HG02623 (cell line): ENCODE measurements around the gene HPS1.

Experiments
- ATAC-seq: cut with Tn5 transposase; IDR thresholded peaks from one replicate; pipeline ENCODE4 v1.9.1; 2021; ENCODE audit warnings: moderate library complexity; ENCODE audit not compliant: unreplicated experiment

Gene HPS1

DNA sequence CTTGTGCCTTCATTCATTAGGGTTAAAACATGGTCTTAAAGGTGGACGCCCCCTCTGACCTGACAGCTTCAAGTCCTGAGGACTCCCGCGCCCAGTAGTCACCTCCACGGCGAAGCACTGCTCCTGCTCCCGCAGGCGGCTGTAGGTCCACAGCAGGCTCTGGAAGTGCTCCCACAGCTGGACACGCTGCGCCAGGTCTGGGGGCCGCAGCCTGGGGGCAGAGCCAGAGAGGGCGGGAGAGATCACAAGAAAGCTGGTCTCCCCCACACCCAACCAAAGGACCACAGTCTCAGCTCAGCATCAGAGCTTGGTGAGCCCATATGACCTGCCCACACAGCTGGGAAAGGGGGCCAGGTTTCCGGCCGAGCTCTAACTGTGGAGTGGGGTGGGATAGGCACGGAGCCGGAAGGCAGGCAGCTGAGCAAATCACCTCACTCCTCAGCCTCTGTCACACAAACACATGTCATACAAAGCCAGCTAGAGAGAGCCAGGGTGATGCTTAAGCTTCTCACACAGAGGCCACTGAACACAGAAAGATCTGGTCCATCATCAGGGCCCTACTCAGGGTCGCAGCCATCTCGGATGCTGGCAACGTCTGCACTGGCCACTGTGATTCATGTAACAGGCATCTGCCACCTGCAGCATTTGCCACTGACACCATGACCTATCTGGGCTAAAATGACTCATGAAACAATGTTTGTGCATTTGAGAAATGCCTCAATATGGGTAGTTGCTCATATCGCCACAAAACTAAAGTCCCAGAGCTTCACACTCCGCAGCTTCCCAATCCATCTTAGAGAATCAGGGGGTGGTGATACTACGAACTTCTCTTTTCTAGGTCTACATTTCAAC, 12.6 kb downstream of the HPS1 start:
- ATAC-seq = no peak

DNA sequence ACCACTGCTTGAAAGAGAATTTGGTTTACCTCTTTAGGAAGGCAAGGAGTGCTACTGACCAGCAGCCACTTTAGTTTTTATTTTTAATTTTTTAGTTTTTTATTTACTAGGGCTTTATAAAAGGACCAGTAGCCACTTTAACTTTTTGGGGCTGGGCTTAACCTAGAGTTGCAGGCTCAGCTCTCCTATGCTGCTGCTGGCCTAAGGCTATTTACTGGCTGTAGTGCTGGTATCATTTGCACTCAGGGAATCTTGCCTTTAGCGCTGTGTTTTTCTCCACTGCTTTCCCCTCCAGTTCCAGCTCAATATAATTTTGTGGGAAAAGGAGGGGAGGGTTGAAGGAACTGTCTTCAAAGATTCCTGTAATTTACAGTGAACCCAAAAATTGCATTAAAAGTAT, 13.4 kb downstream of the HPS1 start:
- ATAC-seq = no peak

DNA sequence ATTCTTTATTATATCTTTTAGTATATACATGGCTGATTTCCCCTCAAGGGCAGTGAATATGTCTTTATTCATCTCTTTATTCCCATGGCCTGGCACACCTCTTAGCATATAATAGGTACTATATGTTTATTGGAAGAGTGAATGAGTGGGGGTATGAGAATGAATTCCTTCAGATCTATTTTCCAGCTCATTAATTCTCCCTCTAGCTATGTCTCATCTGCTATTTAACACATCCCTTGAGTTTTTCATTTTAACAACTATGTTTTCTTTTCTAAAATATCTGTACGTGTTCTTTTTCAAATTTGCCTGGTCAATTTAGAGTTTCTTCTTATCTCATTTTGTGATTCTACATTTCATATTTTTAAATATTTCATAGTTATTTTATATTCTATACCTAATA, 14.4 kb downstream of the HPS1 start:
- ATAC-seq = no peak

DNA sequence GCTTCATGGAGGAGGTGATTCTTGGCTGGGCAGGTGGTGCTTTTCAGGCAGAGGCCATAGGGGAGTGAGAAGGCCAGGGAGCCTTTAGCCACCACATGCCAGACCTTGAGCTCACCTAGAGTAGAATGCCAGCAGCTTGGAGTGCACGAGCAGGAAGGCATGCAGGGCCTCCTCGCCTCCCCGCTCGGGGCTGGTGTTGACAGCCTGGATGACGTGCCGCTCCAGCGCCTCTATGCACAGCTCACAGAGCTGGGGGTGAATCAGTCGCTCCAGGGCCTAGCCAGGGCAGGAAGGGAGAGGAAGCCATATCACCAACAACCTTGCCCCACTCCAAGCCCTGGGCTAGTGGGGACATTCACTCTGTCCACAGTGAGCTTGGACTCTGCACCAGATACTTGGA, 15.7 kb downstream of the HPS1 start:
- ATAC-seq = no peak

DNA sequence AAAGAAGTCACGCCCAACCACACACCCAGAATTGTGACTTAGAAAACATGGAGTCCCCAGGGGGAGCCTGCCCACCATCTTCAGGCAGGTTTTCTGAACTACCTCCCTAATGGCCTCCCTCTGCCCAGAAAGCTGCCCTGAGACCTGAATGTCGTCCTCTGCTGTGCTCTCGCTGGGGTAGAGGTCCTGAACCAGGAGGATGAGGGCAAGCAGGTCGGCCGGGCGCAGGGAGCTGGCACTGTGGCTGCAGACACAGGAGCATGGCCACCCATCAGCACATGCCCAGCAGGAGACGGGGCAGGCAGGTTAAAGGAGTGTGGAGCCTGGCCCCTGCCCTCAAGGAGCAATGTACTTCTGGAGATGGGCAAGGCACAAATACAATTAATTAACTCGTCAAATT, 16.3 kb downstream of the HPS1 start:
- ATAC-seq = no peak

DNA sequence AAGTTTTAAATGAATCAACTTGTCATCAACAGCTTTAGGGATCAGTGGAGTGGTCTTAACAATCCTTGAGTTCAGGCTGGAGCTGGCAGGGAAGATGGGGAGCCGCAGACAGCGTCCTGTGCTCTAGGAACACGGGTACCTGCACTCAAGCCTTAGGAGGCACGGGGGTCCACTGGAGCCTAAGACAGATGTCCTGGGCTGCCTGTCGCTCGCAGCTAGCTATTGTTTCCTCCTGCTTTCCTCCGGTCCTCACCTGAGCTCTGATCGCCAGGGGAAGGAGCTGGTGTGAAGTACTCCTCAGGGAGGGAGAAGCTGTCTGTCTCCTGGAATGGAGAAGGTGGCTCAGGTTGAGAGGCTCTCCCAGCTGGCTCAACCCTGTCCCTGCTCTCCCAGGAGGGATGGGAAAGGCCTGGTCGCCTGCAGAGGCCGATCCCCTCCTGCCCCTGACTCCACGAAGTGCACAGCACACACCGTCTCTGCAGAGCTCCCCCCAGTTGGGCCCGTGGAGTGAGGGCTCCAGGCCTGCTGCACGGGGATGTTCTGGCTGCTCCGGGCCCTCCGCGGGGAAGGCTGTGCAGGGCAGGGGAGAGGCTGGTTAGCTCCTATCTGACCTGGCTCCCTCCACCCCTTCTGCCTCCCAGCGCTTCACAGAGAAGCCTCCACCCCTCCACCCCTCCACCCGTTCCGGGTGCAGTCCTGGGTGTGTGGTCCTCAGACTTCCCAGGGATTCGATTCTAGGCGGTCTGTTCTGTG, 17.2 kb downstream of the HPS1 start:
- no peak for ATAC-seq

DNA sequence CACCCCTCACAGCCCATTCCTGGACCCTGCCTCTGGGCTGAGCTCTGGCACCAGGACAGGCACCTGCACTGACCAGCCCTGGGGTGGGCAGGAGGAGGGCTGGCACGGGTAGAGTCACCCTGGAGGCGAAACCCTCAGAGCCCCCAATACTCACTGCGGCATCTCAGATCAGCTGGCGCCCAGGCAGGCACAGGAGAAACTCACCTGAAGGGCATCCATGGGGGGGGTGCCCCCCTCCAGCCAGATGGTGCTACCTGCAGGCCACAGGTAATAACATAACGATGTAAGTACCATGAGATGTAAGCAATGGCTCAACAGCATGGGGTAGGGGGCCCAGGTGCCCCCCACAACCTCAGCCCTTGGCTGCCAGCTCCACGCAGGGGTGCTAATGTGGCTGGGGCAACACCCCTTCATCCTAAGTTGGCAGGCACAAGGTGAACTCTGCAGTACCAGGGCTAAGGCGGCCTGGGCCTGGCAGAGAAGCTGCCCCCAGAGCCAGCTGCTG, 19.7 kb downstream of the HPS1 start:
- no peak for ATAC-seq

DNA sequence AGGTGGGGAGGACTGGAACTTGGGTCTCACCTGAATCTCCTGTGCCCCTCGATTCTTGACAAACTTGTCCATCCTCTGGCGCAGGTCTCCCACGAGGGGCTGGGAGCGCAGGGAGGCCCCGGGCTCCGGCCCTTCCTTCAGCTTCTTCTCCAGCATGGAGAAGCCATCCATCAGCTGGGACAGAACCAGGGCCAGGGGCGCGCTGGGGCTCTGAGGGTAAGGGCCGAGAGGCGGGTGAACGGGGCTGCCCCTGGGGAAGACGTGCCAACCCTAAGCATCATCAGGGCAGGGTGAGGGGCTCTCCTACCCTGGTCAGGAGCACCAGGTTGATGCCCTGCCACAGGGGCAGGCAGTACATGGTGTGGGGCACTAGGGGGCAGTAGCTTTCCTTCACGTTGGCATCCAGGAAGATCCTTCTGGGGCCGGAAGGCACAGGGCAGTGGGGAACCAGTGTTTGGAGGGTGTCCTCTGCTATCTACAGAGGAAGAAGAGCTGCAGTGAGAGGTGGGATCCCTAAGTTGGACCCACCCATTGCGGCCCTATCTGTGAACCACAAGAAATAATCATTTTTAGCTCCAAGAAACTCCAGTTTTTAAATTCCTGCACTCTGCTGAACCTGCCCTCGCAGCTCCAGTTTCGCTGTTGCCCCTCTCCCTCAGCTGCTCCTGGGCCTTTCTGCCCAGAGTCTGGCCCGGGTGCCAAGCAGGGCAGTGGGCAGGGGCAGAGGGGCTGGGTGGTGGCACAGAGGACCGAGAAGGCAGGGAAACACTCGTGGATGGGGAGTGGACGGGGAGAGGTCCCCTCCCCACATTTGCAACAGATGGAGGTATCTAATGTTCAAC, 21.0 kb downstream of the HPS1 start:
- ATAC-seq = peak; percentile 63

DNA sequence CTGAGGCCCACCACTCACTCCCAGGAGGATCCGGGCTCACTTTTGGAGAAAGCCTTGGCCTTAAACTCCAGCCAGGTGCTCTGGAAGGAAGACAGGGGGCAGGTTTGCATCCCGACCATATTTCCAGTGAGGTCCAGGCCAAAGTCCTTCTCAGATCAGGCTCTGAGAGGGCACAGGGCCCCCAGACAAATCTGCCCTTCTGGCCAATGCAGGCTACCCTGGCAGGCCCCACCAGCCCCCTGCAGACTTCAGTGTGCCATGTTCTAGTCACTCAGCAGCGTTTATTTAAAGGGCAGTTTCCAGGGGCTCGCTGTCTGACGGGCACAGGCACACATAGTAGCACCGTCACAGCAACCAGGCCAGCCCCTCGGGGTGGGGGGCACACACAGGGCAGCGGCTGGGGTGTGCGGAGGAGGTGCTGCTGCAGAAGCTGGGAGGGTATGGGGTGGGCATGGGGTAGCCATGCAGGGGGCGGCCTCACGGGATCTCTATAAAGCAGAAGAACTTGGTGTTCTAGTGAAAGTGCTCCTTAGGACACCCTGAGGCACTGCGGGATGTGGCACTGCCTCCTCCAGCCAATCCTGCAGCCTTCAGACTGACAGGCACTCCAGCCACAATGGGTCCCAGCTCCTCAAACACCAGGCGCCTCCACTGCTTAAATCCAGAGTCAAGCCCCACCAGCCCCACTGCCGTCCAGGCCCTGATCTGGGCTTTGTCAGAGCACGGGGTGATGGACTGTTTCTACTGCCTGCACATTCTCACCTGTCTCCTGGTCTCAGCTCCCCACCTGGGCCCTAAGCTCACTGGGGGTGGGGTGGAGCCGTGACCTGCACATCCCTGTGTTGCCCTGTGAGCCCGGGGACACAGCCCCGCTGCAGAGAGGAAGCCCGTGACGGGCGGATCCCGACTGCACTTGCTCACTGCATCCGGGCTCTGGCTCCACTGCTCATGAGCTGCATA, 22.2 kb downstream of the HPS1 start:
- no peak for ATAC-seq

DNA sequence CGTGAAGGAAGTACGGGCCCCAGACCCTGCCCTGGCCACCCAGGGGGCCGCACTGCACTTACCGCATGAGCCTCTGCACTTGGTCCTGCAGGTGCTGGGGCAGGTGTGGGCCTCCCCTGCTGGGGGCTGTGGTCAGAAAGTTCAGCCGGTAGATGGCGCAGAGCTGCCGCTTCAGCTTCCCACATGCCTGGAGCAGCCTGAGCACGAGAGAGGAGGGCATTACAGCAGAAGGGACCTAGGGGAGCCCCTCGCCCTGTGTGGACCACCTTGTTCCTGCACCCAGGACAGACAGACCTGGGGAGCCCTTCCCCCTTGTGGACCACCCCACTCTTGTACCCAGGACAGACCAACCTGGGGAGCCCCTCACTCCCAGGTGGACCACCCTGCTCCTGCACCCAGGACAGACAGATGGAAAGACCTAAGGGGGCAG, 23.0 kb downstream of the HPS1 start:
- ATAC-seq = no peak

DNA sequence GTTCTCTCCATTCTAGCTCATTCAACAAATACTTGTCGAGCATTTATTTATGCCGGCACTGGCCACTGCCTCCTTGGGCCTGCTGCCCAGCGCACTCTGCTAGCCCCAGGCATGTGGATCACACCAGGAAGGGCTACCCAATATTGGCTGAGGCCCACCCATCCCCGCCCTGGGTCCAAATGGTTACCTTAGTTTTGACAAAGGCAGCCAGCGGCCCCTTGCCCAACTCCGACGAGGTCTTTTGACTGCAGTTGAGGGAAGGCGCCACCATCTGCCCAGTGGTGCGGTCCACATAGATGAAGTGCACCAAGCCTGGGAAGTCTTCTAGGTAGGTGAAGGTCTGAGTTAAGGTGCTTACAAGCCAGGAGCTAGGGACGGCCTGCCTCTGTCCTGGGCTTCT, 24.6 kb downstream of the HPS1 start:
- no peak for ATAC-seq

DNA sequence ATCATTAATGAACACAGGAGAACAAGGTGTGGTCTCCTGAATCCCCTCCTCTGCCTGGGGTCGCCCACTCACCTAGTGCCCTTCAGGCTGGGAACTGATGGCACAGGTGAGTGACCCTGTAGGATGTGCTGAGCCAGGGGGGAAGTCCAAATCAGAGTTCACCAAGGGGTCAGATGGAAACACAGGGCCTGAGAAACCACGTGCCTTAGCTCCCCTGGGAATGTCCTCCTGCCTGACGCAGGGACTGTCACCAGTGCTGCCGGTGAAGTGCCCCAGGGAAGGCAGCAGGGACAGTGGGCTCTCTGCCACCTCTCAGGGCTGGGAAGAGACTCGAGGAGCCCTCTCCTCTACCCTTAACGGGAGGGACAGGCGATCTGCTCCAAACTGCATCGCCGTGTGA, 25.9 kb downstream of the HPS1 start:
- ATAC-seq = no peak

DNA sequence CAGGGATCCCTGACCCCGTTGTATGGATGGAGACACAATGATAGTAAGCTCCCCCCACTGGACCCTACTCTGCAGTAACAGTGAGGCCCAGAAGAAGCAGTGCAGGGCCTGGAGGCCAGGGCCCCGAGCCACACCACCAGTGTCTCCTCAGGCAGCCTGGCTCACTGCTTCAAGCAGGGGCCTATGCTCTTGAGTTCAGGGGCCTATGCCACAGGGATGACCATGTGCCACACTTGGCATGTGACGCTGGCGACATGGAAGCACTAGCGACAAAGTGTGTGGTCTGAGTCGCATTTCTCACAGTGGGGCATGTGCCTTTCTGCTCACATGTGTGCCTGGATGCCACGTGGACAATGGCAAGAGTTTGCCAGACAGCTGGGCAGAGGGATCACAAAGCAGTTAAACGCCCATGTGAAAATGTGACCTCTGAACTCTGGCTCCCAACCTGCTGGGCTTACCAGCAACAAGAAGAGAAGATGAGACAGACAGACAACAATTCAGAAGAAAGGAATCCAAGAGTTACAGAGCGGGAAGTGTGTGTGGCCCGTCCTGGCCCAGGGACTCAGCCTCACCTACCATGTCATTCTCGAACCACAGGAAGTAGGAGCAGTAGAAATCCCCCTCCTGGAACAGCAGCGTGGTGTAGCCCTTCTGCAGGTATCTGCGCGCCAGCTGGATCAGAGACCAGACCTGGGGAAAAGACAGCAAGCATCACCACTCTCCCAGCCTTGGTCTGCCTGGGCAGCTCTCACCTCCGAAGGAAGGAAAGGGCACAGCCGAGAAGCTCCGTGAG, 27.1 kb downstream of the HPS1 start:
- ATAC-seq = no peak

DNA sequence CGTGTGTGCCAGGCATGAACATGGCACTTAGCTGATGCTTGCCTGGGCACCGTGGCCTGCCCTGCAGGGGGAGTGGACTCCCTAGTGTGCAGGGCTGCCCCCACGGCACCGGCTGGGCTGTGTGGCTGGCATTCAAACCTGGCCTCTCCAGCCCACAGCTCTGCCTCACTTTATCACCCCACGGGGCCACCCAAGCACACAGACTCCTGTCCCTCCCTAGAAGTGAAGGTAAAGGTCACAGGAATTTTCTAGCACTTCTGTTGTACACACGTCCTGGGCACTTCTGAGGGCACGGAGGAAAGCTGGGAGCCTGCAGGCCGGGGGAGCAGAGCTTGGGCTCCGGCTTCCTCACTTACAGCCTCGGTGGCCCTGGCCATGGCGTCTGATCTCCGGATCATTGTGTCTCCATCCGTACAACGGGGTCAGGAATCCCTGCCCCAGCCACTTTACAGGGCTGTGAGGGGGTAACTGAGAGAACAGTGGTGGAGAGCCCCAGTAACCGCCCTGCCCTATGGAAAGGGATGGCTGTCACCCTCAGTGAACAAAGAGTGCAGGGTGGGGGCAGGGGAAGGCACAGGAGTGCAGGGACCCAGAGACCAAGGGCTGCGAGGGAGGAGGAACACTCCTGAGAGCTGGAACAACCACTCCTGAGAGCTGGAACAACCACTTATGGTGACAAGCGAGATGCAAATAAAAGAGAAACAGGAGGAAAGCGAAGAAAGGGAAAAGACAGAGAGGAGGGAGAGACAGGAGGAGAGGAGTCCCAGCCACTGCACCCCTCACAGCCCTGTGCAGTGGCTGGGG, 27.9 kb downstream of the HPS1 start:
- ATAC-seq = no peak

DNA sequence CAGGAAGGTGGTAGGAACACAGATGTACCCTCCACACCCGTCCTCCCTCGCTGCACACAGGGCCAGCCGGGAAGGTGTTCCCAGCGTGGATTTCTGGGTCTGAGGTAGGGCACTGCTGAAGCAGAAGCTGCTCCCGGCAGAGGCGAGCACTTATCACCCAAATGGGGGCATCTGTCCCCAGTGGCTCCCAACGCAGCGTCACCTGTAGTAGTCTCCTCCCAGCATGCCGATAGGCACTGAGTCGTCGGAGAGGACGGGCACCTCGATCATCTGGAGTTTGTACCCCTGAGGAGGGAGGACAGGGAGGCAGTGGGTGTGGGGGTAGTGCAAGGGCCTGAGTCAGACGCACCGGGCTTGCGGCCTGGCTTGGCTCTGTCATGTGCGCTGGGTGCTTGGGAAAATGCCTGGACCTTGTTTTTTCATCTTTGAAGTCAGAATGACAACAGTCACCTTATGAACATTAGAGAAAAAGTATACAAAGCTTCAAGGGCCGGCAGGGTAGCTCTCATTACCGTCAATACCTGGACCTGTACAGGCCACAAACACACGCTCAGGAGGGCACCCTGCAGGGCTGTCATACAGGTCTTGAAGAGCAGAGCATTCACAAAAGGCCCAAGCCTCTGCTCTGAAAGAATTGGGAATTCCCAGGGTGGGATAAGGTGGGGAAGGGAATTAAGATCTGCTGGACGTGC, 28.6 kb downstream of the HPS1 start:
- no peak for ATAC-seq

DNA sequence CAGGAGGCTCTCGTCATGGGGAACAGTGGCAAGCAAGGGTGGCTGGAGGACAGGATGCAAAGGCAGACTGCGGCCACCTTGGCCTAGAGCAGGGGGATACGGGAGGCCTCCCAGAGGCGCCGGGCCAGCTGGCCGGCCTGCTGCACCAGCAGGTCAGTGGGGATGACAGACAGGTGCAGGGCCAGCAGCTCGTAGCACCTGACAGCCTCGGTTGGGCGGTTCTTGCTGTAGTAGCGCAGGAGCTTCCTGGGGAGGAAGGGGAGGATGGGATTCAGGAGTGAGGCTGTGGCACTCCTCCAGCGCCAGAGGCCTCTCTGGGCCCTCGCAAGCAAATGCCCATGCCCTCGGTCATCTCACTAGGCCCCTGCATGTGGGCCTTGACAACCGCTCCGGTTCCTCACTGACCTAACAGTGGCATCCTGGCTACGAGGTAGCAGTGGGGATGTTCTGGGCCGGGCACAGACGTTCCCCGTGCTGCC, 29.2 kb downstream of the HPS1 start:
- ATAC-seq = no peak

DNA sequence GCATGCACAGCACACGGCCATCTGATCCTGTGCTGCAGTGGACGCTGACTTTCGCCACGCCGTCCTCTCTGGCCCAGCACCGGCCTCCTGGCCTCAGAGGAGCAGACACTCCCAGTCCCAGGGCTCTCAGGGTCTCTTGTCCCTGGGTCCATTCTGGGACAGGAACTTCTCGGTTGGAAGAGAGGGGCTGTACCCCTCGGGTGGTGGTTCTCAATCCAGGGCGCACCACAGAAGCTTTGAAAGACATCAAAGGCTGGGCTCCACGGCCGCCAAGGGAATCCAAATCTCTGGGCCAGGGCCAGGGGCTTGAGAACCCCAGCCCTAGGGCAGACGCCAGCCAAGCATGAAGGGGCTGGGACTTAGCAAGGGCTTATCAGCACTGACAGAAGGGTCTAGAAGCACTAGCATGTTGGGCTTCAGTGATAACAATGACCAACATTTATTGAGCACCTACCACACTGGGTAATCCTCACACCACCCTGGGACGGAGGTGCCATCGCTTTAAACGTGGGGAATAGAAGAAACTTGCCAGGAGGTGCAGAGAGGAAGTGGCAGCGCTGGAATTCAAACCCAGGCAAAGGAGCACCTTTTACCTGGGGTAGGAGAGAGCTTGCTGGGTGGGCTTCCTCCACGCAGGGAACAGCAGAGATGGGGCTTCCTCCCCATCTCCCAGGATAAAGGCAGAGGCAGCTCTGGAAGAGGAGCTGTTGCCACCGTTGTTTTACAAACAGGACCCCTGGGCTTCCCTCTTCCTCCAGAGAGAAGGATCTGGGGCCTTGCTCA, 29.9 kb downstream of the HPS1 start:
- ATAC-seq = no peak
